SK-N-SH (cell line): ENCODE results near the gene B3GALNT1. TPM values are rescaled to one million over a fixed set of nuclear protein-coding genes. Genes with fewer than 3 reads are reported as not detected.

ENCODE experiments used
- CTCF ChIA-PET: fragments of 300-600, 350-600 bp; formaldehyde crosslinking; extraction: SDS; loops from one replicate; lab custom pipeline; 2021; lab: Yijun Ruan, JAX
- POLR2A ChIA-PET: fragments of 350-600 bp; sonication (Branson Sonifier 250); formaldehyde crosslinking; extraction: SDS; loops from one replicate; lab custom pipeline; 2020; ENCODE audit warnings: antibody characterized with exemption, inconsistent platforms; lab: Yijun Ruan, JAX
- DNase-seq: peaks from one replicate; pipeline ENCODE4 v3.0.0; 2012
- H2AFZ ChIP-seq: fragments of 200-600 bp; sonication (generic); 2 replicates; pipeline ENCODE4 v1.8.1; 2016; ENCODE audit warnings: antibody characterized with exemption, mild to moderate bottlenecking, low read depth
- H3F3A ChIP-seq: fragments of 200-600 bp; sonication (generic); replicated peaks from 2 replicates; pipeline ENCODE3; 2016; ENCODE audit warnings: antibody characterized with exemption, mild to moderate bottlenecking; ENCODE audit not compliant: insufficient read depth
- H3K27ac ChIP-seq, 2 experiments: fragments of 200-500 bp in 1 of 2; fragments of 200-600 bp in 1 of 2; sonication (Bioruptor generic) in 1 of 2; sonication (generic), shearing (Covaris generic) in 1 of 2; 2 replicates each; pipeline versions ENCODE4 v1.5.1 to v1.6.1; 2014 to 2016; ENCODE audit warnings: low read depth in 2 of 2, inconsistent platforms in 1 of 2, low read length in 1 of 2, mild to moderate bottlenecking in 1 of 2, mixed read lengths in 1 of 2
- H3K27me3 ChIP-seq: fragments of 200-600 bp; sonication (generic), shearing (Covaris generic); 2 replicates; pipeline ENCODE4 v1.6.1; 2016; ENCODE audit warnings: mixed run types; ENCODE audit not compliant: insufficient read depth
- H3K36me3 ChIP-seq, 2 experiments: fragments of 200-500 bp in 1 of 2; fragments of 200-600 bp in 1 of 2; sonication (Bioruptor generic) in 1 of 2; sonication (generic) in 1 of 2; replicated peaks in 1 of 2; 2 replicates each; pipeline versions ENCODE3 to v1.5.1; 2014 to 2016; ENCODE audit warnings: low read length in 1 of 2, mild to moderate bottlenecking in 1 of 2; ENCODE audit not compliant: insufficient read depth in 2 of 2, control insufficient read depth in 1 of 2
- H3K4me1 ChIP-seq, 2 experiments: fragments of 200-500 bp in 1 of 2; fragments of 200-600 bp in 1 of 2; sonication (Bioruptor generic) in 1 of 2; sonication (generic), shearing (Covaris generic) in 1 of 2; 2 replicates each; pipeline versions ENCODE4 v1.5.1 to v1.6.1; 2014 to 2016; ENCODE audit warnings: low read depth in 1 of 2, low read length in 1 of 2, mixed run types in 1 of 2; ENCODE audit not compliant: insufficient read depth in 2 of 2, control insufficient read depth in 1 of 2
- H3K4me2 ChIP-seq: fragments of 200-600 bp; sonication (generic), shearing (Covaris generic); 2 replicates; pipeline ENCODE4 v1.6.1; 2017; ENCODE audit warnings: mixed run types
- H3K4me3 ChIP-seq, 2 experiments: fragments of 200-500 bp in 1 of 2; fragments of 200-600 bp in 1 of 2; sonication (Bioruptor generic) in 1 of 2; sonication (generic), shearing (Covaris generic) in 1 of 2; 2 replicates each; pipeline versions ENCODE4 v1.5.1 to v1.8.1; 2014 to 2016; ENCODE audit warnings: low read depth in 2 of 2, inconsistent platforms in 1 of 2, low read length in 1 of 2, mild to moderate bottlenecking in 1 of 2, mixed read lengths in 1 of 2, moderate library complexity in 1 of 2
- H3K79me2 ChIP-seq: fragments of 200-600 bp; sonication (generic); 2 replicates; pipeline ENCODE4 v1.8.1; 2017; ENCODE audit warnings: mild to moderate bottlenecking; ENCODE audit not compliant: insufficient read depth
- H3K9ac ChIP-seq: fragments of 200-600 bp; sonication (generic); 2 replicates; pipeline ENCODE4 v1.6.1; 2017; ENCODE audit warnings: mixed run types
- H3K9me2 ChIP-seq: fragments of 200-600 bp; sonication (generic); 2 replicates; pipeline ENCODE4 v1.6.1; 2017; ENCODE audit warnings: mixed run types
- H3K9me3 ChIP-seq: fragments of 200-600 bp; sonication (generic); 2 replicates; pipeline ENCODE4 v1.6.1; 2017; ENCODE audit warnings: mixed run types, mild to moderate bottlenecking, moderate library complexity
- H4K20me1 ChIP-seq: fragments of 200-600 bp; sonication (generic); 2 replicates; pipeline ENCODE4 v1.6.1; 2017; ENCODE audit warnings: mild to moderate bottlenecking, mixed run types; ENCODE audit not compliant: insufficient read depth
- EZH2phosphoT487 ChIP-seq: fragments of 200-600 bp; sonication (generic); IDR thresholded peaks from 2 replicates; pipeline ENCODE4 v1.6.1; 2017; ENCODE audit warnings: low read depth, mixed run types, mild to moderate bottlenecking, antibody characterized with exemption, moderate library complexity, borderline replicate concordance
- FOSL2 ChIP-seq: IDR thresholded peaks from 2 replicates; pipeline ENCODE4 v1.4.0; 2012; ENCODE audit warnings: low read depth, mild to moderate bottlenecking, moderate library complexity, borderline replicate concordance
- FOXJ3 ChIP-seq: sonication (generic); formaldehyde crosslinking; IDR thresholded peaks from 2 replicates; pipeline ENCODE4 v1.5.1; 2020; ENCODE audit warnings: mild to moderate bottlenecking, missing genetic modification reagents
- FOXM1 ChIP-seq: IDR thresholded peaks from 2 replicates; pipeline ENCODE4 v1.4.0; 2012; ENCODE audit warnings: low read depth, mild to moderate bottlenecking
- GABPA ChIP-seq: IDR thresholded peaks from 2 replicates; pipeline ENCODE4 v1.4.0; 2012; ENCODE audit warnings: low read depth, mild to moderate bottlenecking
- JUND ChIP-seq: IDR thresholded peaks from 2 replicates; pipeline ENCODE4 v1.4.0; 2012
- MXI1 ChIP-seq: IDR thresholded peaks from 2 replicates; pipeline ENCODE4 v1.6.1; 2012; ENCODE audit warnings: mild to moderate bottlenecking, low read depth, low read length, improper control_type of control experiment
- NFIC ChIP-seq: IDR thresholded peaks from 2 replicates; pipeline ENCODE4 v1.4.0; 2012; ENCODE audit warnings: borderline replicate concordance
- NRF1 ChIP-seq: IDR thresholded peaks from 2 replicates; pipeline ENCODE4 v1.6.1; 2012; ENCODE audit warnings: low read depth, mild to moderate bottlenecking, low read length
- RAD21 ChIP-seq: IDR thresholded peaks from 2 replicates; pipeline ENCODE4 v1.6.1; 2012; ENCODE audit warnings: mild to moderate bottlenecking, low read length
- RCOR1 ChIP-seq: fragments of 150-350 bp; IDR thresholded peaks from 2 replicates; pipeline ENCODE4 v1.6.1; 2017; ENCODE audit warnings: antibody characterized with exemption, low read length
- RFX5 ChIP-seq: IDR thresholded peaks from 2 replicates; pipeline ENCODE4 v1.6.1; 2012; ENCODE audit warnings: mild to moderate bottlenecking, improper control_type of control experiment, low read length
- SIN3A ChIP-seq: IDR thresholded peaks from 2 replicates; pipeline ENCODE4 v1.6.1; 2012; ENCODE audit warnings: low read depth, mild to moderate bottlenecking, low read length, moderate library complexity, borderline replicate concordance
- SMC3 ChIP-seq: IDR thresholded peaks from 2 replicates; pipeline ENCODE4 v1.6.1; 2012; ENCODE audit warnings: low read depth, low read length, improper control_type of control experiment
- YY1 ChIP-seq: IDR thresholded peaks from 2 replicates; pipeline ENCODE4 v1.4.0; 2012; ENCODE audit warnings: low read depth, mild to moderate bottlenecking
- WGBS: methylation state at CpG from one replicate; pipeline ENCODE4 v1.1.6; 2017; ENCODE audit warnings: low lambda C conversion rate; 5-methylcytosine and 5-hydroxymethylcytosine counted together
- polyA plus RNA-seq, 3 experiments: library from polyadenylated mRNA; depleted of rRNA; stranded (reverse); fragments of >200 nt; gene quantifications; 2 replicates each; pipeline ENCODE4 v1.2.3, GENCODE V29; 2012
- TF ChIP-seq, protein P1 (sequence below): IDR thresholded peaks from 2 replicates; pipeline ENCODE4 v1.4.0; 2012; ENCODE audit warnings: low read depth, borderline replicate concordance
- TF ChIP-seq, protein P2 (sequence below): IDR thresholded peaks from 2 replicates; pipeline ENCODE4; 2012
- TF ChIP-seq, protein P3 (sequence below): fragments of 200-600 bp; sonication (generic); IDR thresholded peaks from 2 replicates; pipeline ENCODE4 v1.6.1; 2017; ENCODE audit warnings: antibody characterized with exemption, mild to moderate bottlenecking, moderate library complexity
- TF ChIP-seq, protein P4 (sequence below): IDR thresholded peaks from 2 replicates; pipeline ENCODE4 v1.4.0; 2012; ENCODE audit warnings: low read depth, borderline replicate concordance
- TF ChIP-seq, protein P5 (sequence below): IDR thresholded peaks from 2 replicates; pipeline ENCODE4 v1.4.0; 2012; ENCODE audit warnings: low read depth

Gene B3GALNT1
- polyA plus RNA-seq, 1 of the 3 experiments (the other 2 are of a cell fraction) = 0.15 TPM

DNA sequence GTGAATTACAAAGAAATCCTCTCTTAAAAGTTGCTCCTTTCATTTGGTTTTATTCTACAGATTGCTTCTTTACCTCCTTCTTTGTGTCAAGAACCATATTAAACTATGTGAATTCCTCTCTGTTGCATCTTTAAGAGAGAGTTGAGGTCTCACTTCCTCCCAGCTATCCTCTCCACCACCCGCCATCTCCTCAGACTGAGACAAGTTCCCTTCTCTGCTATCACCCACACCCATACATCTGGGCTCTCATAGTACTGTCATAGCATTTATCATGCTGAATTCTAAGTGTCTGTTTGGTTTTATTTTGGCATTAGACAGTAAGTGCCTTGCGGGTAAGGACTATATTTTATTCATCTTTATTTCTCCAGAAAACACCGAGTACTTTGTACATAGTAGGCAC lies 54.2 kb downstream of the B3GALNT1 start:
- Histone ChIP-seq H3F3A (no peaks in the 10 kb centered on the region), H2AFZ (no peak overlapping the region), H3K9me2 (no peaks in the 10 kb centered on the region), H3K4me3 (no peak overlapping the region), H4K20me1 (no peaks in the 10 kb centered on the region), H3K4me1 (peaks cover 0 to 10% of the 10 kb centered on the region in 2 experiments; a peak in 1 of 4 replicates), H3K9ac (no peak overlapping the region), H3K27ac (no peak overlapping the region), H3K4me2 (no peak overlapping the region), H3K36me3 (no peaks in the 10 kb centered on the region), H3K79me2 (no peaks in the 10 kb centered on the region), H3K27me3 (no peaks in the 10 kb centered on the region), H3K9me3 (no peaks in the 10 kb centered on the region)
- ChIA-PET POLR2A (no interaction called here), CTCF (no interaction called here)
- WGBS = 64% methylated on average over 3 of the region's 3 CpGs
- no peak for DNase-seq
- TF ChIP-seq, protein P1, sequence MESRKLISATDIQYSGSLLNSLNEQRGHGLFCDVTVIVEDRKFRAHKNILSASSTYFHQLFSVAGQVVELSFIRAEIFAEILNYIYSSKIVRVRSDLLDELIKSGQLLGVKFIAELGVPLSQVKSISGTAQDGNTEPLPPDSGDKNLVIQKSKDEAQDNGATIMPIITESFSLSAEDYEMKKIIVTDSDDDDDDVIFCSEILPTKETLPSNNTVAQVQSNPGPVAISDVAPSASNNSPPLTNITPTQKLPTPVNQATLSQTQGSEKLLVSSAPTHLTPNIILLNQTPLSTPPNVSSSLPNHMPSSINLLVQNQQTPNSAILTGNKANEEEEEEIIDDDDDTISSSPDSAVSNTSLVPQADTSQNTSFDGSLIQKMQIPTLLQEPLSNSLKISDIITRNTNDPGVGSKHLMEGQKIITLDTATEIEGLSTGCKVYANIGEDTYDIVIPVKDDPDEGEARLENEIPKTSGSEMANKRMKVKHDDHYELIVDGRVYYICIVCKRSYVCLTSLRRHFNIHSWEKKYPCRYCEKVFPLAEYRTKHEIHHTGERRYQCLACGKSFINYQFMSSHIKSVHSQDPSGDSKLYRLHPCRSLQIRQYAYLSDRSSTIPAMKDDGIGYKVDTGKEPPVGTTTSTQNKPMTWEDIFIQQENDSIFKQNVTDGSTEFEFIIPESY = no peak
- TF ChIP-seq RFX5 (no peak), YY1 (no peak), NRF1 (no peak), SMC3 (no peak)

DNA sequence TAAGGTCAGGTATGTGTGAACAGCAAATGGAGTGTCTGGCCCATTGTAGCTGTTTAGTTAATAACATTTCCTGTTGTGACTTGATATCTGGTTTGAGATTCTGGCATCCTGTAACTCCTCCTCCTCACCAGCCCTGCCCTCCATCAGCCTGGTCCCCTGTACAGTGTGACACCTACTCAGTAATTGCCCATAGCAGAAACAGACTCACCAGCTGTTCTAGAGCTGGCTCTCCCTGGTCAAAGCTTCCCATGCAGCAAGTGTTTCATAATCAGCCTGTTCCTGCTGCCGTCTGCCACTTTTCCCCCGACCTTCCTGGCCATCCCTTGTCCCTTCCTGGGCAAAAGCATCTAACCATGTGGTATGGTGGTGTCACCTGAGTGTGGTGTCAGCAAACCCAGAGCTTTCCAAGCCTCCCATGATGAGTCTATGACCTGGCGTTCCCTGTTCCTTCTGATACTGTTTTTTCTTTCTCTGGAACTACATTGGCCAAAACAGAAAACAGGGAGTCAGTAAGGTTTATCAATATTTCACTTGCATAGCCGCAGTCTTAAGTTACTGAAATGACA lies 55.4 kb downstream of the B3GALNT1 start:
- TF ChIP-seq FOSL2 (no peak), FOXJ3 (no peak), RAD21 (no peak), MXI1 (no peak), SIN3A (no peak), GABPA (no peak), RFX5 (no peak), SMC3 (no peak), FOXM1 (no peak), JUND (no peak), RCOR1 (no peak), EZH2phosphoT487 (no peak), NFIC (no peak)
- TF ChIP-seq, protein P2, sequence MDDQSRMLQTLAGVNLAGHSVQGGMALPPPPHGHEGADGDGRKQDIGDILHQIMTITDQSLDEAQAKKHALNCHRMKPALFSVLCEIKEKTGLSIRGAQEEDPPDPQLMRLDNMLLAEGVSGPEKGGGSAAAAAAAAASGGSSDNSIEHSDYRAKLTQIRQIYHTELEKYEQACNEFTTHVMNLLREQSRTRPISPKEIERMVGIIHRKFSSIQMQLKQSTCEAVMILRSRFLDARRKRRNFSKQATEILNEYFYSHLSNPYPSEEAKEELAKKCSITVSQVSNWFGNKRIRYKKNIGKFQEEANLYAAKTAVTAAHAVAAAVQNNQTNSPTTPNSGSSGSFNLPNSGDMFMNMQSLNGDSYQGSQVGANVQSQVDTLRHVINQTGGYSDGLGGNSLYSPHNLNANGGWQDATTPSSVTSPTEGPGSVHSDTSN = no peak
- TF ChIP-seq, protein P3, sequence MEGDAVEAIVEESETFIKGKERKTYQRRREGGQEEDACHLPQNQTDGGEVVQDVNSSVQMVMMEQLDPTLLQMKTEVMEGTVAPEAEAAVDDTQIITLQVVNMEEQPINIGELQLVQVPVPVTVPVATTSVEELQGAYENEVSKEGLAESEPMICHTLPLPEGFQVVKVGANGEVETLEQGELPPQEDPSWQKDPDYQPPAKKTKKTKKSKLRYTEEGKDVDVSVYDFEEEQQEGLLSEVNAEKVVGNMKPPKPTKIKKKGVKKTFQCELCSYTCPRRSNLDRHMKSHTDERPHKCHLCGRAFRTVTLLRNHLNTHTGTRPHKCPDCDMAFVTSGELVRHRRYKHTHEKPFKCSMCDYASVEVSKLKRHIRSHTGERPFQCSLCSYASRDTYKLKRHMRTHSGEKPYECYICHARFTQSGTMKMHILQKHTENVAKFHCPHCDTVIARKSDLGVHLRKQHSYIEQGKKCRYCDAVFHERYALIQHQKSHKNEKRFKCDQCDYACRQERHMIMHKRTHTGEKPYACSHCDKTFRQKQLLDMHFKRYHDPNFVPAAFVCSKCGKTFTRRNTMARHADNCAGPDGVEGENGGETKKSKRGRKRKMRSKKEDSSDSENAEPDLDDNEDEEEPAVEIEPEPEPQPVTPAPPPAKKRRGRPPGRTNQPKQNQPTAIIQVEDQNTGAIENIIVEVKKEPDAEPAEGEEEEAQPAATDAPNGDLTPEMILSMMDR = no peak
- TF ChIP-seq, protein P1 = no peak
- TF ChIP-seq, protein P4, sequence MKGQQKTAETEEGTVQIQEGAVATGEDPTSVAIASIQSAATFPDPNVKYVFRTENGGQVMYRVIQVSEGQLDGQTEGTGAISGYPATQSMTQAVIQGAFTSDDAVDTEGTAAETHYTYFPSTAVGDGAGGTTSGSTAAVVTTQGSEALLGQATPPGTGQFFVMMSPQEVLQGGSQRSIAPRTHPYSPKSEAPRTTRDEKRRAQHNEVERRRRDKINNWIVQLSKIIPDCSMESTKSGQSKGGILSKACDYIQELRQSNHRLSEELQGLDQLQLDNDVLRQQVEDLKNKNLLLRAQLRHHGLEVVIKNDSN = no peak
- TF ChIP-seq, protein P5, sequence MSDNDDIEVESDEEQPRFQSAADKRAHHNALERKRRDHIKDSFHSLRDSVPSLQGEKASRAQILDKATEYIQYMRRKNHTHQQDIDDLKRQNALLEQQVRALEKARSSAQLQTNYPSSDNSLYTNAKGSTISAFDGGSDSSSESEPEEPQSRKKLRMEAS = no peak
- WGBS = 49% methylated on average over 4 of the region's 4 CpGs
- DNase-seq = no peak
- Histone ChIP-seq H3K9me2 (no peaks in the 10 kb centered on the region), H3K4me1 (peaks cover 0 to 2% of the 10 kb centered on the region in 2 experiments; a peak in 1 of 4 replicates), H3K36me3 (no peaks in the 10 kb centered on the region), H3F3A (no peaks in the 10 kb centered on the region), H3K4me2 (no peak overlapping the region), H3K9ac (no peak overlapping the region), H3K27ac (no peak overlapping the region), H2AFZ (no peak overlapping the region), H3K27me3 (no peaks in the 10 kb centered on the region), H4K20me1 (no peaks in the 10 kb centered on the region), H3K4me3 (no peak overlapping the region), H3K79me2 (no peaks in the 10 kb centered on the region), H3K9me3 (no peaks in the 10 kb centered on the region)
- POLR2A ChIA-PET = no interaction called here
- CTCF ChIA-PET = no interaction called here
